Stimulated activated effector memory CD8-positive, alpha-beta T cell treated with anti-CD3 and anti-CD28 coated beads, Interleukin-12 subunit alpha, Interleukin-12 subunit beta, amount 100 ng/mL, for 72 hours (primary cell): ENCODE data around the gene GRWD1.
"Not testable (repeated sequence)": the region's sequence is repeated elsewhere in the genome, so short reads cannot be mapped to it uniquely, and the experiment has no call there.

Experiments used
- ATAC-seq: fragments of 150-1000 bp; cut with Tn5 transposase; 2 replicates; pipeline ENCODE4 v1.10.0; 2021
- DNase-seq, 2 donors: peaks; one replicate each; pipeline ENCODE4 v3.0.0; 2021 to 2022; ENCODE audit warnings: low spot score in 2 of 2
- H3K27ac Mint-ChIP-seq: one replicate; pipeline ENCODE4 v1.8.0; 2022; ENCODE audit warnings: mild to moderate bottlenecking, mixed read lengths
- H3K36me3 Mint-ChIP-seq: one replicate; pipeline ENCODE4 v1.8.0; 2022; ENCODE audit warnings: mild to moderate bottlenecking, mixed read lengths
- H3K4me1 Mint-ChIP-seq: one replicate; pipeline ENCODE4 v1.8.0; 2022; ENCODE audit warnings: mixed read lengths
- H3K4me3 Mint-ChIP-seq: one replicate; pipeline ENCODE4 v1.8.0; 2022; ENCODE audit warnings: mild to moderate bottlenecking, mixed read lengths
- H3K9me3 Mint-ChIP-seq: one replicate; pipeline ENCODE4 v1.8.0; 2022; ENCODE audit warnings: mixed read lengths

Gene GRWD1

DNA sequence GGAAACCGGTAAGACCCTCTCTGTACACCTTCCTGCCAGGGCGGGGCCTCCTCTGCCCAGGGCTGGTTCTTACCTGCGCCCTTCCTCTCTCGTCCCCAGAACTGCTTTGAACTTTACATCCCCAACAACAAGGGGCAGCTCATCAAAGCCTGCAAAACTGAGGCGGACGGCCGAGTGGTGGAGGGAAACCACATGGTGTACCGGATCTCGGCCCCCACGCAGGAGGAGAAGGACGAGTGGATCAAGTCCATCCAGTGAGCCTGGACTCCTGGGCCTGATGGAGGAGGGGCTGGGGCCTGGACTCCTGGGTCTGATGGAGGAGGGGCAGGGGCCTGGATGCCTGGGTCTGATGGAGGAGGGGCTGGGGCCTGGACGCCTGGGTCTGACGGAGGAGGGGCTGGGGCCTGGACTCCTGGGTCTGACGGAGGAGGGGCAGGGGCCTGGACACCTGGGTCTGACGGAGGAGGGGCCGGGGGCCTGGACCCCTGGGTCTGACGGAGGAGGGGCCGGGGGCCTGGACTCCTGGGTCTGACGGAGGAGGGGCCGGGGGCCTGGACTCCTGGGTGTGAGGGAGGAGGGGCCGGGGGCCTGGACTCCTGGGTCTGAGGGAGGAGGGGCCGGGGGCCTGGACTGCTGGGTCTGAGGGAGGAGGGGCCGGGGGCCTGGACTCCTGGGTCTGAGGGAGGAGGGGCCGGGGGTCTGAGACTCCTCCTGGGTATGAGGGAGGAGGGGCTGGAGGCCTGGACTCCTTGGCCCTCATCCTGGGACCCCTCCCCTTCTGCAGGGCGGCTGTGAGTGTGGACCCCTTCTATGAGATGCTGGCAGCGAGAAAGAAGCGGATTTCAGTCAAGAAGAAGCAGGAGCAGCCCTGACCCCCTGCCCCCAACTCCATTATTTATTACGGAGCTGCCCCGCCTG lies 32.8 kb downstream of the GRWD1 start:
- H3K4me3 Mint-ChIP-seq = peak overlapping the region; percentile 83
- peaks cover 27% of the 10 kb centered on the region for H3K4me1 Mint-ChIP-seq
- peaks cover 39% of the 10 kb centered on the region for H3K36me3 Mint-ChIP-seq
- H3K9me3 Mint-ChIP-seq = no peaks in the 10 kb centered on the region
- no peak for DNase-seq
- ATAC-seq = no peak
- H3K27ac Mint-ChIP-seq = peak overlapping the region; percentile 92

GRCh38 chr19:48479686-48480085 lies 33.9 kb downstream of the GRWD1 start:
- peaks cover 21% of the 10 kb centered on the region for H3K4me1 Mint-ChIP-seq
- peaks cover 28% of the 10 kb centered on the region for H3K36me3 Mint-ChIP-seq
- peak overlapping the region; percentile 92 for H3K27ac Mint-ChIP-seq
- no peak for ATAC-seq
- no peak for DNase-seq
- peak overlapping the region; percentile 83 for H3K4me3 Mint-ChIP-seq
- H3K9me3 Mint-ChIP-seq = no peaks in the 10 kb centered on the region

GRCh38 chr19:48480183-48480557 lies 34.4 kb downstream of the GRWD1 start:
- H3K4me1 Mint-ChIP-seq = peaks cover 21% of the 10 kb centered on the region
- H3K36me3 Mint-ChIP-seq = peaks cover 24% of the 10 kb centered on the region
- peak overlapping the region; percentile 83 for H3K4me3 Mint-ChIP-seq
- DNase-seq (no peak), ATAC-seq (peak; percentile 14)
- peak overlapping the region; percentile 92 for H3K27ac Mint-ChIP-seq
- no peaks in the 10 kb centered on the region for H3K9me3 Mint-ChIP-seq

- peak overlapping the region; percentile 83 for H3K4me3 Mint-ChIP-seq
- ATAC-seq = peak; percentile 83
- H3K4me1 Mint-ChIP-seq = peaks cover 21% of the 10 kb centered on the region
- H3K9me3 Mint-ChIP-seq = no peaks in the 10 kb centered on the region
- H3K36me3 Mint-ChIP-seq = peaks cover 18% of the 10 kb centered on the region
- H3K27ac Mint-ChIP-seq = peak overlapping the region; percentile 92
- peak; percentile 49 to 73 for DNase-seq
These were observed 35.0 kb downstream of the GRWD1 start for GRCh38 chr19:48480558-48481500.

- Mint-ChIP-seq H3K36me3 (peaks cover 10% of the 10 kb centered on the region), H3K27ac (peak overlapping the region; percentile 92), H3K9me3 (no peaks in the 10 kb centered on the region), H3K4me1 (peaks cover 21% of the 10 kb centered on the region), H3K4me3 (peak overlapping the region; percentile 83)
- DNase-seq = no peak
- ATAC-seq = no peak
These were observed 36.3 kb downstream of the GRWD1 start for GRCh38 chr19:48481846-48482639.

DNA sequence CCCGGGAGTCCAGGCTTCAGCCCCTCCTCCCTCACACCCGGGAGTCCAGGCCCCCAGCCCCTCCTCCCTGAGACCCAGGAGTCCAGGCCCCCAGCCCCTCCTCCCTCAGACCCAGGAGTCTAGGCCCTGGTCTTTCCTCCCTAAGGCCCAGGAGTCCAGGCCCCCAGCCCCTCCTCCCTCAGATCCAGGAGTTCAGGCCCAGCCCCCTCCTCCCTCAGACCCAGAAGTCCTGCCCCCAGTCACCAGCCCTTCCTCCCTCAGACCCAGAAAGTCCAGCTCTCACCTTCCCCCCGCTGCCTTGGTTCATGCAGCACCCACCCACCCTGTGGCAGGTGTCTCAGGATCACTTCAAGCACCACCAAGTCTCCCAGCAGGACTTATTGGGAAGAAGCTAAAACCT lies 37.5 kb downstream of the GRWD1 start:
- Mint-ChIP-seq H3K36me3 (peaks cover 10% of the 10 kb centered on the region), H3K27ac (peak overlapping the region; percentile 82)

GRCh38 chr19:48484247-48484893 lies 38.6 kb downstream of the GRWD1 start:
- H3K36me3 Mint-ChIP-seq = peaks cover 9% of the 10 kb centered on the region
- ATAC-seq (no peak), DNase-seq (no peak)
- H3K4me3 Mint-ChIP-seq = no peak overlapping the region
- H3K27ac Mint-ChIP-seq = no peak overlapping the region
- H3K9me3 Mint-ChIP-seq = no peaks in the 10 kb centered on the region
- peaks cover 18% of the 10 kb centered on the region for H3K4me1 Mint-ChIP-seq

More for the DNA sequence above, 37.5 kb downstream of the GRWD1 start:
- peaks cover 21% of the 10 kb centered on the region for H3K4me1 Mint-ChIP-seq
- H3K9me3 Mint-ChIP-seq = no peaks in the 10 kb centered on the region
- no peak overlapping the region for H3K4me3 Mint-ChIP-seq
- DNase-seq (no peak), ATAC-seq (no peak)

GRCh38 chr19:48484931-48485612 lies 39.3 kb downstream of the GRWD1 start:
- H3K9me3 Mint-ChIP-seq = no peaks in the 10 kb centered on the region
- peaks cover 11% of the 10 kb centered on the region for H3K4me1 Mint-ChIP-seq
- H3K36me3 Mint-ChIP-seq = peaks cover 2% of the 10 kb centered on the region
- no peak overlapping the region for H3K4me3 Mint-ChIP-seq
- no peak for ATAC-seq
- no peak for DNase-seq
- no peak overlapping the region for H3K27ac Mint-ChIP-seq

GRCh38 chr19:48486706-48487105 lies 40.9 kb downstream of the GRWD1 start:
- not testable (repeated sequence) for H3K27ac Mint-ChIP-seq, H3K9me3 Mint-ChIP-seq, DNase-seq, H3K4me1 Mint-ChIP-seq, H3K36me3 Mint-ChIP-seq, ATAC-seq, H3K4me3 Mint-ChIP-seq

DNA sequence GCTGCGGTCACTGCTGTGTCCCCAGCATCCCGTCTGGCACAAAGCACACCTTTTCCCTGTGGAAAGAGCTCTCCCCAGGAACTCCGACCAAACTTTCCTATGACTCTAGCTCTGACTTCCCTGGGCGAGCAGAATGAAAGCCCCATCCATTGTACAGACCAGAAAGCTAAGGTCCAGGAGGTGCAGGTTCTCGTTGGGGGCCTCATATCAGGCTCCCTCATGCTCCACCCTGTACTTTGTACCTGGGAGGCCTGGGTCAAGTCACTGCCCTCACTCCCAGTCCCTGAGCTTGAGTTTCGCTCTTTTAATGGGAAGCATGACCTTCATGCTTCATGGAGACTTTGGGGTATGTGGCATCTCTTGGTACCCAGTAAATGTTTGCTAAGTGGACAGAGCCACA lies 41.8 kb downstream of the GRWD1 start:
- H3K27ac Mint-ChIP-seq = no peak overlapping the region
- ATAC-seq (no peak), DNase-seq (no peak)
- H3K9me3 Mint-ChIP-seq = no peaks in the 10 kb centered on the region
- peaks cover 15% of the 10 kb centered on the region for H3K36me3 Mint-ChIP-seq
- no peak overlapping the region for H3K4me3 Mint-ChIP-seq
- H3K4me1 Mint-ChIP-seq = peaks cover 17% of the 10 kb centered on the region

GRCh38 chr19:48487948-48488347 lies 42.2 kb downstream of the GRWD1 start:
- Mint-ChIP-seq H3K27ac (no peak overlapping the region), H3K4me3 (no peak overlapping the region), H3K9me3 (no peaks in the 10 kb centered on the region), H3K36me3 (peaks cover 19% of the 10 kb centered on the region), H3K4me1 (peaks cover 21% of the 10 kb centered on the region)
- no peak for ATAC-seq
- DNase-seq = no peak

- not testable (repeated sequence) for DNase-seq, H3K9me3 Mint-ChIP-seq, H3K4me3 Mint-ChIP-seq, H3K27ac Mint-ChIP-seq, ATAC-seq
- peaks cover 20% of the 10 kb centered on the region for H3K36me3 Mint-ChIP-seq
- H3K4me1 Mint-ChIP-seq = peaks cover 23% of the 10 kb centered on the region
These were observed 42.7 kb downstream of the GRWD1 start for GRCh38 chr19:48488478-48488877.

- H3K36me3 Mint-ChIP-seq = peaks cover 20% of the 10 kb centered on the region
- ATAC-seq (peak; percentile 60), DNase-seq (peak; percentile 93 to 94)
- no peak overlapping the region for H3K27ac Mint-ChIP-seq
- peaks cover 29% of the 10 kb centered on the region for H3K4me1 Mint-ChIP-seq
- peak overlapping the region; percentile 62 for H3K4me3 Mint-ChIP-seq
- no peaks in the 10 kb centered on the region for H3K9me3 Mint-ChIP-seq
These were observed 43.9 kb downstream of the GRWD1 start for GRCh38 chr19:48489608-48490216.
